ENCODE data around the gene SETD2. TPM values are rescaled to one million over a fixed set of nuclear protein-coding genes. Genes with fewer than 3 reads are reported as not detected.

The SETD2 gene
- total and polyA plus RNA-seq, 9 of the 15 experiments (the other 6 are each of a cell fraction or from before 2014, with no cell fraction given), result 8.2 to 44.0 (median 33.6) TPM

DNA sequence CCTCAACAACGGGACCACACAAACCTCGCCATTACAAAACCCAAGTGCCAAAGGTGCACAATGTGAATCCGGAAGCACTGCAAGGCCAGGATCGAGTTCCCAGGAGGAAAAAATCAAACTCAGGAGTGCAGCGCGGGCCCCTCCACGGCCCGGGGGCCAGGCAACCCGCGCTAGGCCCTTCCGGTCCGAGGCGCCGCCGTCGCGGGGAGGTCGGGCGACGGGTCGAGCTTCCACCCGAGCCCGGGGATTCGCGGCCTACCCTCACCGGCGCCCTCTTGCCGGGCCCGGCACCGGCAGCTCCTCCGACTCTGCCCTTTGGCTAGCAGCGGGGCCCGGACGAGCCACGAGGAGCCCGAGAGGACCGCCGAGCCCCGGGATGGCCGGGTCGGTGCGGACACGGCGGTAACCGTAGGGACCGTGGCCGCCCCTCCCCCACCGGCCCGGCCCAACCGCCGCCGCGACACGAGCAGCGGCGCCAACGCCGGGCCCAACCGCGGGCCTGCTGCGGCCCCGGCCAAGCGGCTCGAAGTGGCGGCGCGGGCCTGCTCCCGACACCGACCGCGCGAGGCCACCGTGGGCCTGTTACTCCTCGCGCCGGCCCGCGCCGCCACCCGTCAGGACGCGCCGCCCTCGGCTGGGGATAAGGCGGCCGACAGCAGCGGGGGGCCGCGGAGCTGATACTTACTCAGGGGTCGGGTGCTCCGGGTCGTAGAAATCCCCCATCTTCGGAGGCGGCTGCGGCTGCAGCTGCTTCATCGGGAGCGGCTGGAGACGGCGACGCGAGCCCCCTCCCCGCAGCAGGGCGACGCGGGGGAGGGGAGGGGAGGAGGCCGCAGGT lies 525 bp downstream of the SETD2 start (continued):
- TF ChIP-seq ZNF699 (CRISPR knock-in tag; IDR thresholded peaks at IDR 0.05; ENCODE audit: insufficient replicate concordance), result no peak
- peak; percentile 17 for TF ChIP-seq PCBP2 (IDR thresholded peaks at IDR 0.05; ENCODE audit: low read depth, low read length, poor library complexity, severe bottlenecking)
- no peak for TF ChIP-seq ZNF41 (CRISPR knock-in tag; conservative IDR thresholded peaks at IDR 0.05)
- TF ChIP-seq, protein P1, sequence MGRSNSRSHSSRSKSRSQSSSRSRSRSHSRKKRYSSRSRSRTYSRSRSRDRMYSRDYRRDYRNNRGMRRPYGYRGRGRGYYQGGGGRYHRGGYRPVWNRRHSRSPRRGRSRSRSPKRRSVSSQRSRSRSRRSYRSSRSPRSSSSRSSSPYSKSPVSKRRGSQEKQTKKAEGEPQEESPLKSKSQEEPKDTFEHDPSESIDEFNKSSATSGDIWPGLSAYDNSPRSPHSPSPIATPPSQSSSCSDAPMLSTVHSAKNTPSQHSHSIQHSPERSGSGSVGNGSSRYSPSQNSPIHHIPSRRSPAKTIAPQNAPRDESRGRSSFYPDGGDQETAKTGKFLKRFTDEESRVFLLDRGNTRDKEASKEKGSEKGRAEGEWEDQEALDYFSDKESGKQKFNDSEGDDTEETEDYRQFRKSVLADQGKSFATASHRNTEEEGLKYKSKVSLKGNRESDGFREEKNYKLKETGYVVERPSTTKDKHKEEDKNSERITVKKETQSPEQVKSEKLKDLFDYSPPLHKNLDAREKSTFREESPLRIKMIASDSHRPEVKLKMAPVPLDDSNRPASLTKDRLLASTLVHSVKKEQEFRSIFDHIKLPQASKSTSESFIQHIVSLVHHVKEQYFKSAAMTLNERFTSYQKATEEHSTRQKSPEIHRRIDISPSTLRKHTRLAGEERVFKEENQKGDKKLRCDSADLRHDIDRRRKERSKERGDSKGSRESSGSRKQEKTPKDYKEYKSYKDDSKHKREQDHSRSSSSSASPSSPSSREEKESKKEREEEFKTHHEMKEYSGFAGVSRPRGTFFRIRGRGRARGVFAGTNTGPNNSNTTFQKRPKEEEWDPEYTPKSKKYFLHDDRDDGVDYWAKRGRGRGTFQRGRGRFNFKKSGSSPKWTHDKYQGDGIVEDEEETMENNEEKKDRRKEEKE (IDR thresholded peaks at IDR 0.05; ENCODE audit: borderline replicate concordance in 1 of 2, control insufficient read depth in 1 of 2, low read depth in 2 of 2, low read length in 1 of 2), result 0 out of 4 replicates have a peak, but pooled peaks of 1 of the 2 experiments have one; percentile 50
- TF ChIP-seq XRCC5 (IDR thresholded peaks at IDR 0.05; ENCODE audit: low read depth, low read length), result peak; percentile 89; the same call in 1 of the 2 replicates
- no peak for TF ChIP-seq HDGF (IDR thresholded peaks at IDR 0.05)
- TF ChIP-seq, protein P2, sequence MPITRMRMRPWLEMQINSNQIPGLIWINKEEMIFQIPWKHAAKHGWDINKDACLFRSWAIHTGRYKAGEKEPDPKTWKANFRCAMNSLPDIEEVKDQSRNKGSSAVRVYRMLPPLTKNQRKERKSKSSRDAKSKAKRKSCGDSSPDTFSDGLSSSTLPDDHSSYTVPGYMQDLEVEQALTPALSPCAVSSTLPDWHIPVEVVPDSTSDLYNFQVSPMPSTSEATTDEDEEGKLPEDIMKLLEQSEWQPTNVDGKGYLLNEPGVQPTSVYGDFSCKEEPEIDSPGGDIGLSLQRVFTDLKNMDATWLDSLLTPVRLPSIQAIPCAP (CRISPR knock-in tag; IDR thresholded peaks at IDR 0.05; ENCODE audit: borderline replicate concordance), result no peak
- TF ChIP-seq XRCC4 (IDR thresholded peaks at IDR 0.05; ENCODE audit: extremely low read depth, insufficient read depth, insufficient read length), result no peak
- no peak for TF ChIP-seq RAD21 (CRISPR knock-in tag; conservative IDR thresholded peaks at IDR 0.05 in 1 of 2, IDR thresholded peaks at IDR 0.05 in 1 of 2)
- 0 out of 2 replicates have a peak, but pooled peaks have one; percentile 14 for TF ChIP-seq TEAD4 (IDR thresholded peaks at IDR 0.05; ENCODE audit: low read length)
- peak; percentile 84; the same call in 1 of the 2 replicates for TF ChIP-seq TEAD4 (CRISPR knock-in tag; IDR thresholded peaks at IDR 0.05; ENCODE audit: borderline replicate concordance)
- TF ChIP-seq, protein P3, sequence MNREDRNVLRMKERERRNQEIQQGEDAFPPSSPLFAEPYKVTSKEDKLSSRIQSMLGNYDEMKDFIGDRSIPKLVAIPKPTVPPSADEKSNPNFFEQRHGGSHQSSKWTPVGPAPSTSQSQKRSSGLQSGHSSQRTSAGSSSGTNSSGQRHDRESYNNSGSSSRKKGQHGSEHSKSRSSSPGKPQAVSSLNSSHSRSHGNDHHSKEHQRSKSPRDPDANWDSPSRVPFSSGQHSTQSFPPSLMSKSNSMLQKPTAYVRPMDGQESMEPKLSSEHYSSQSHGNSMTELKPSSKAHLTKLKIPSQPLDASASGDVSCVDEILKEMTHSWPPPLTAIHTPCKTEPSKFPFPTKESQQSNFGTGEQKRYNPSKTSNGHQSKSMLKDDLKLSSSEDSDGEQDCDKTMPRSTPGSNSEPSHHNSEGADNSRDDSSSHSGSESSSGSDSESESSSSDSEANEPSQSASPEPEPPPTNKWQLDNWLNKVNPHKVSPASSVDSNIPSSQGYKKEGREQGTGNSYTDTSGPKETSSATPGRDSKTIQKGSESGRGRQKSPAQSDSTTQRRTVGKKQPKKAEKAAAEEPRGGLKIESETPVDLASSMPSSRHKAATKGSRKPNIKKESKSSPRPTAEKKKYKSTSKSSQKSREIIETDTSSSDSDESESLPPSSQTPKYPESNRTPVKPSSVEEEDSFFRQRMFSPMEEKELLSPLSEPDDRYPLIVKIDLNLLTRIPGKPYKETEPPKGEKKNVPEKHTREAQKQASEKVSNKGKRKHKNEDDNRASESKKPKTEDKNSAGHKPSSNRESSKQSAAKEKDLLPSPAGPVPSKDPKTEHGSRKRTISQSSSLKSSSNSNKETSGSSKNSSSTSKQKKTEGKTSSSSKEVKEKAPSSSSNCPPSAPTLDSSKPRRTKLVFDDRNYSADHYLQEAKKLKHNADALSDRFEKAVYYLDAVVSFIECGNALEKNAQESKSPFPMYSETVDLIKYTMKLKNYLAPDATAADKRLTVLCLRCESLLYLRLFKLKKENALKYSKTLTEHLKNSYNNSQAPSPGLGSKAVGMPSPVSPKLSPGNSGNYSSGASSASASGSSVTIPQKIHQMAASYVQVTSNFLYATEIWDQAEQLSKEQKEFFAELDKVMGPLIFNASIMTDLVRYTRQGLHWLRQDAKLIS (CRISPR knock-in tag; IDR thresholded peaks at IDR 0.05), result peak; percentile 98
- TF ChIP-seq POLR3A (IDR thresholded peaks at IDR 0.05; ENCODE audit: borderline replicate concordance, extremely low read depth, insufficient read depth, insufficient read length), result no peak
- TF ChIP-seq, protein P4, sequence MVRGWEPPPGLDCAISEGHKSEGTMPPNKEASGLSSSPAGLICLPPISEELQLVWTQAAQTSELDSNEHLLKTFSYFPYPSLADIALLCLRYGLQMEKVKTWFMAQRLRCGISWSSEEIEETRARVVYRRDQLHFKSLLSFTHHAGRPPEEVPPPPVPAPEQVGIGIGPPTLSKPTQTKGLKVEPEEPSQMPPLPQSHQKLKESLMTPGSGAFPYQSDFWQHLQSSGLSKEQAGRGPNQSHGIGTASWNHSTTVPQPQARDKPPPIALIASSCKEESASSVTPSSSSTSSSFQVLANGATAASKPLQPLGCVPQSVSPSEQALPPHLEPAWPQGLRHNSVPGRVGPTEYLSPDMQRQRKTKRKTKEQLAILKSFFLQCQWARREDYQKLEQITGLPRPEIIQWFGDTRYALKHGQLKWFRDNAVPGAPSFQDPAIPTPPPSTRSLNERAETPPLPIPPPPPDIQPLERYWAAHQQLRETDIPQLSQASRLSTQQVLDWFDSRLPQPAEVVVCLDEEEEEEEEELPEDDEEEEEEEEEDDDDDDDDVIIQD (CRISPR knock-in tag; IDR thresholded peaks at IDR 0.05), result no peak
- TF ChIP-seq ARID2 (IDR thresholded peaks at IDR 0.05), result 0 out of 2 replicates have a peak, but pooled peaks have one; percentile 33
